ENCODE data around the gene NSDHL.

GRCh38 chrX:152899111-152899873, 68.4 kb downstream of the NSDHL start:
- no peak for TF ChIP-seq POLR2A (IDR thresholded peaks at IDR 0.05)
- no peak for TF ChIP-seq POLR2AphosphoS5 (IDR thresholded peaks at IDR 0.05)
- TF ChIP-seq, protein P1, sequence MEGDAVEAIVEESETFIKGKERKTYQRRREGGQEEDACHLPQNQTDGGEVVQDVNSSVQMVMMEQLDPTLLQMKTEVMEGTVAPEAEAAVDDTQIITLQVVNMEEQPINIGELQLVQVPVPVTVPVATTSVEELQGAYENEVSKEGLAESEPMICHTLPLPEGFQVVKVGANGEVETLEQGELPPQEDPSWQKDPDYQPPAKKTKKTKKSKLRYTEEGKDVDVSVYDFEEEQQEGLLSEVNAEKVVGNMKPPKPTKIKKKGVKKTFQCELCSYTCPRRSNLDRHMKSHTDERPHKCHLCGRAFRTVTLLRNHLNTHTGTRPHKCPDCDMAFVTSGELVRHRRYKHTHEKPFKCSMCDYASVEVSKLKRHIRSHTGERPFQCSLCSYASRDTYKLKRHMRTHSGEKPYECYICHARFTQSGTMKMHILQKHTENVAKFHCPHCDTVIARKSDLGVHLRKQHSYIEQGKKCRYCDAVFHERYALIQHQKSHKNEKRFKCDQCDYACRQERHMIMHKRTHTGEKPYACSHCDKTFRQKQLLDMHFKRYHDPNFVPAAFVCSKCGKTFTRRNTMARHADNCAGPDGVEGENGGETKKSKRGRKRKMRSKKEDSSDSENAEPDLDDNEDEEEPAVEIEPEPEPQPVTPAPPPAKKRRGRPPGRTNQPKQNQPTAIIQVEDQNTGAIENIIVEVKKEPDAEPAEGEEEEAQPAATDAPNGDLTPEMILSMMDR (IDR thresholded peaks at IDR 0.05 in 8 of 11, conservative IDR thresholded peaks at IDR 0.05 in 3 of 11): no peak

Measured in spleen (tissue), 7 donors.